NCI-H2227 (cell line): Measurements from ENCODE around the gene KIAA0586.
"Not testable (repeated sequence)": the region's sequence is repeated elsewhere in the genome, so short reads cannot be mapped to it uniquely, and the experiment has no call there.

Experiments
- DNase-seq: peaks from one replicate; lab custom pipeline; 2025; ENCODE audit not compliant: unreplicated experiment; lab: John Stamatoyannopoulos, UW

The KIAA0586 gene

DNA sequence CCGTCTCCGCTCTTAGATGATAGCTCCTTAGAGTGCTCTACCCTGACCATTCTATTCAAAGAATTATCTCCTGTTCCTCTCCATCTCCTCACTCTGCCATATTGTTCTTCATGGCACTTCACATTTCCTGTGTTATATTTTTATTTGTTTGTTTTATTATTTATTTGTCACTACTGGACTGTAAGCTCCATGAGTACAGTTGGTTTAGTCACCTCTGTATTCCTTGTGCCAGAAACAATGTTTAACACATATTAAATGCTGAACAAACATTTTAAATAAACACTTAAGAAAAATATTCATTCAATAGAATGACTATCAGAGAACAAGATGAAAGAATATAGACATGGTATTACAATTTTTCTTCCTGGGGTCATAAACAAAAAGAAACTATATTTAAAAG is 35.6 kb downstream of the KIAA0586 start:
- DNase-seq = no peak

DNA sequence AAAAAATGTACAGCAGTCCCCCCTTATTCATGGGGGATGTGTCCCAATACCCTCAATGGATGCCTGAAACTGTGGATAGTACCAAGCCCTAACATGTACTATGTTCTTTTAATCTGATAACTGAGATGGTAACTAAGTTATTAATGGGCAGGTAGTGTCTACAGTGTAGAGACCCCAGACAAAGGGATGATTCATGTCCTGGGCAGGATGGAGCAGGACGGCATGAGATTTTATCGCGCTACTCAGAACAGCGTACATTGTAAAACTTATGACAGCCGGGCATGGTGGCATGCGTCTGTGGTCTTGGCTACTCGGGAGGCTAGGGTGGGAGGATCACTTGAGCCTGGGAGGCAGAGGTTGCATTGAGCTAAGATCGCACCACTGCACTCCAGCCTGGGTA is 37.1 kb downstream of the KIAA0586 start:
- DNase-seq = no peak

- DNase-seq = no peak
These were observed 37.9 kb downstream of the KIAA0586 start for GRCh38 chr14:58465421-58465820.

DNA sequence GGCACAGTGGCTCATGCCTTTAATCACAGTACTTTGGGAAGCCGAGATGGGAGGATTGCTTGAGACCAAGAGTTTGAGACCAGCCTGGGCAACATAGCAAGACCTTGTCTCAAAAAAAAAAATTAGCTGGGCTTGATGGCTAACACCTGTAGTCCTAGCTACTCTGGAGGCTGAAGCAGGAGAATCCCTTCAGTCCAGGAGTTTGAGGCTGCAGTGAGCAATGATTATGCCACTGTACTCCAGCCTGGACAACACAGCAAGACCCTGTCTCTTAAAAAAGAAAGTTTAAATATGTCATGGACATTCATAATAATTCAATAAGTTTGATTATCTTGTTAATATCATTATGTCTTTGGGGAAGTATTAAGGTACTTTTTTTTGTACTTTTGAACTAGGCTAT is 38.9 kb downstream of the KIAA0586 start:
- no peak for DNase-seq

DNA sequence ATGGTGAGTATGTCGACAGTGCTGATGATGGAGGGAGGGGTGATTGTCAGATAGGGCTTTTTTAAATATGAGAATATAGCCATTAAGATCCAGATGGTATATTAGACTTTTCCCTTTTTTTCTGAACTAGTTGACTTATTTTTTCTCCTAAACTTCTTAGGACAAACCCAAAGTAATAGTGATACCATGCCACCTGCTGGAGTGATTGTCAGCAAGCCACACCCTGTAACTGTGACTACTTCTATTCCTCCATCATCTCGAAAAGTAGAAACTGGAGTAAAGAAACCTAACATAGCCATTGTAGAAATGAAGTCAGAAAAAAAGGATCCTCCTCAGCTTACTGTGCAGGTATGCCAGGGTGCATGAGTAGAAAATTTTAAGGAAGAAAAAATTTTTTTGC is 40.1 kb downstream of the KIAA0586 start:
- no peak for DNase-seq

GRCh38 chr14:58469309-58469708 is 41.8 kb downstream of the KIAA0586 start:
- DNase-seq = no peak

GRCh38 chr14:58476320-58476719 is 48.8 kb downstream of the KIAA0586 start:
- DNase-seq = no peak

DNA sequence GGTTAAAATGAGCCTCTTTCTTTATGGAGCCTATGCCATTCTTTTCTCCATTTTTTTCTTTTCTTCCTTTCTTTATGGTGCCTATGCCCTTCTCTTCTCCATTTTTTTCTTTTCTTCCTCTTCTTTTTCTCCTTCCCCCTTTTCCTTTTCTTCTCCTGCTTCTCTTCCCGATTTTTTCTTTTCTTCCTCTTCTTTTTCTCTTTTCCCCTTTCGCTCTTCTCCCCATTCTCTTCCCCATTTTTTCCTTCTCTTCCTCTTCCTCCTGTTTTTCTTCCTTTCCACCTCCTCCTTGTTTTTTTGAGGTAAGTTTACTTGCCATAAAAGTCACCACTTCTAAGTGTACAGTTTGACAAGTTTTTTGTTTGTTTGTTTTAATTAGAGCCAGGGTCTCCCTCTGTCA is 50.1 kb downstream of the KIAA0586 start:
- no peak for DNase-seq

DNA sequence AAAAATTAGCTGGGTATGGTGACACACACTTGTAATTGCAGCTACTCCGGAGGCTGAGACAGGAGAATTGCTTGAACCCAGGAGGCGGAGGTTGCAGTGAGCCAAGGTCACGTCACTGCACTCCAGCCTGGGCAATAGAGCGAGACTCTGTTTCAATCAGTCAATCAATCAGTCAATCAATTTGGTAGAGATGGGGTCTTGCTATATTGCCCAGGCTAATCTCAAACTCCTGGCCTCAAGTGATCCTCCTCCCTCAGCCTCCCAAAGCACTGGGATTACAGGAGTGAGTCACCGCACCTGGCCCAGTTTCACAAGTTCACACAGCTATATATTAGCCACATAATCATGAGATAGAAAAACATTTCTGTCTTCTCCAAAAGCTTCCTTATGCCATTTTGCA is 50.8 kb downstream of the KIAA0586 start:
- DNase-seq = not testable (repeated sequence)

DNA sequence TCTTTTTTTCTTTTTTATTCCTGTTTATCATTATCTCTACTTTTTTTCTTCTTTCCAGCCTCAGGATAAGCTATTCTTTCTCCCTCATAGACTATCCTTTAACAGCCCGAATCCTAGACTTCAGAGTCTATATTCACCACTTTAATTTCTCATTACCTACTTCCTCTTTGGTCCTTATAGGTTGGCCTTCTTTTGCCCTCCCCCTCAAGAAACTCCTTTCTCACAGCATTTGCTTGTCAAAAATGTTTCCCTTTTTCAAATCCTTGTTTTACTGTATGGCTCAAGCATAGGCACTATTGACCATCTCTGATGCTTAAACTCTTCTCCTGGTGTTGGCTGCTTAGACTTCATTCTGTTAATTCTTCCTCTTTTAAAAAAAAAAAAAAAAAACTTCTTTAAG is 52.5 kb downstream of the KIAA0586 start:
- no peak for DNase-seq

- no peak for DNase-seq
These were observed 56.7 kb downstream of the KIAA0586 start for GRCh38 chr14:58484176-58484575.

GRCh38 chr14:58488550-58488949 is 61.0 kb downstream of the KIAA0586 start:
- no peak for DNase-seq

DNA sequence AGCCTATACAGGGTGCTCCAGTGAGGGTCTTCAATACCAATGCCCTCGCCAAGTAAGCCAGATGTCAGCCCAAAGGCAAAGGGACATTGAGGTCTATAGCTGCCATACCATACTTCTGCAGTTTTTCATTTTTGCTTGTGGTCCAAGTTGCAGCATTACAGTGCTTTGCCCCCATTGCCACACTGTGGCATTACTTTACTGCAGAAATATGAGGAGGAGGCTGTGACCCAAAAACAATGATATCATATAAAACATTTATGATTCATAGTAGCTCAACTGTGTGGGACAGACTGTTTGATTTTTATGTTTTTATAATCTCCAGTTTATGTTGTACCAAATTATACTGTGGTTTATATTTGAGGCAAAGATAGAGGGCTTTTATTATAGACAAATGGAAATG is 64.1 kb downstream of the KIAA0586 start:
- DNase-seq = no peak

- no peak for DNase-seq
These were observed 64.5 kb downstream of the KIAA0586 start for GRCh38 chr14:58492044-58492443.

DNA sequence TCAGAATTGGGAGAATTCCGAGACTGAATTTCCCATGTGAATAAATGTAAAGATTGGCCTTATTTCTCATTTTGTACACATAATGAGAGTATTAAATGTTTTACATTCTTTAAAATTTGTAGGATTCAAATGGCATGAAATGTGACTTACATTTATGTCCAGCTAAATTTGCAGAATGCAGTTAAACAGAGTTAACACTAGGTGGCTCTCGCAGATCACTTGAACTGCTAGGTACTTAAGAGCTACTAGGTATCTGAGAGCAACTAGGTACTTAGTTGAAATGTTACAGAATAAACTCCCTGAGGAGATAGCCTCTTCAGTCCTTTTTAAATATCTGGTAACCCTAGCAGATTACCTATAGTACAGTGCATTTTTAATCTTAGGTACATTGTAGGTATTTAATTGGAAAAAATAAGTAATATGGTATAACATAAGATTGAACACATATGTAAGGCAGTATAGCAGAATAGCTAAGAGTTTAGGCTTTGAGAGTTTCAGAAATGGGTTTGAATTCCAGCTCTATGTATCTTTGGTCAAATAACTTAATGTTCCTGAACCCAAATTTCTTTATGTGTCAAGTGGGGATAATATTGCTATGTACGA is 73.8 kb downstream of the KIAA0586 start:
- DNase-seq = peak; percentile 77

DNA sequence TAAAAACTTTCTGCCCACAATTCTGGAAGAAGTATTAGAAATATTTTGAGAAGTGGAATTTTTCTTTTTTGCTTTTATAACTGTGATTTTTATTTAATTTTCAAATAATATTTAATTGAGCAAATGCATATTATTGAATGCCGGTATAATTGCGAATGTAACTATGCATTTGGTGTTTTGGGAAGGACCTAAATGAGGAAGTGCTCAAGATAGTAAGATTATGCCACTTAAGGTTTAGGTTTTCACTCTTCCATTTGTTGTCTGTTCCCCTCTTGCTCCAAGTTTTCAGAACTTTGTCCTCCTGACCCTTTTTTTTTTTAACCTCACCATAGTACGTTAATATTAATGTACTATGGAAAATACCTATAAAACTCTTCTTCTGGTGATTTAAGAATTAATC is 85.8 kb downstream of the KIAA0586 start:
- no peak for DNase-seq

GRCh38 chr14:58517592-58517991 is 90.1 kb downstream of the KIAA0586 start:
- DNase-seq = no peak

- not testable (repeated sequence) for DNase-seq
These were observed 98.2 kb downstream of the KIAA0586 start for GRCh38 chr14:58525691-58526090.

DNA sequence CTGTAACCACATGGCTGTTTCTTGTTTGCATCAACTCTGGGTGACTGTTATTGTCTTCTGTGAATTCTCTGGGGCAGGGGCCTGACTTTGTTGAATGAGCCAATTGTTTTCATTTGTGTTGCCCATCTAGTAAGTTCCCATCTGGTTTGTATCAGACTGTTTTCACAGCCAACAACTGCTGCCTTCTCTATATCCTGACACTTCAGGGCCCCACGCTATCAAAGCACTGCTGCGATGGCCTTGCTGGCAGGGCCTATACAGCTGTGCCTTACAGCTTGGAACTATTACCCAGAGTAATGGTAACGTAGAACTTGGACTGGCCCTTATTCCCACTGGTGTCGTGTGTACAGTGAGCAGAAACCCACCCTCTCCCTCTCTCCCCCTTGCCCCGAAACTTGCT is 105.9 kb downstream of the KIAA0586 start:
- DNase-seq = peak; percentile 7

GRCh38 chr14:58535044-58535443 is 107.5 kb downstream of the KIAA0586 start:
- no peak for DNase-seq

- DNase-seq = no peak
These were observed 109.5 kb downstream of the KIAA0586 start for GRCh38 chr14:58537004-58537403.

DNA sequence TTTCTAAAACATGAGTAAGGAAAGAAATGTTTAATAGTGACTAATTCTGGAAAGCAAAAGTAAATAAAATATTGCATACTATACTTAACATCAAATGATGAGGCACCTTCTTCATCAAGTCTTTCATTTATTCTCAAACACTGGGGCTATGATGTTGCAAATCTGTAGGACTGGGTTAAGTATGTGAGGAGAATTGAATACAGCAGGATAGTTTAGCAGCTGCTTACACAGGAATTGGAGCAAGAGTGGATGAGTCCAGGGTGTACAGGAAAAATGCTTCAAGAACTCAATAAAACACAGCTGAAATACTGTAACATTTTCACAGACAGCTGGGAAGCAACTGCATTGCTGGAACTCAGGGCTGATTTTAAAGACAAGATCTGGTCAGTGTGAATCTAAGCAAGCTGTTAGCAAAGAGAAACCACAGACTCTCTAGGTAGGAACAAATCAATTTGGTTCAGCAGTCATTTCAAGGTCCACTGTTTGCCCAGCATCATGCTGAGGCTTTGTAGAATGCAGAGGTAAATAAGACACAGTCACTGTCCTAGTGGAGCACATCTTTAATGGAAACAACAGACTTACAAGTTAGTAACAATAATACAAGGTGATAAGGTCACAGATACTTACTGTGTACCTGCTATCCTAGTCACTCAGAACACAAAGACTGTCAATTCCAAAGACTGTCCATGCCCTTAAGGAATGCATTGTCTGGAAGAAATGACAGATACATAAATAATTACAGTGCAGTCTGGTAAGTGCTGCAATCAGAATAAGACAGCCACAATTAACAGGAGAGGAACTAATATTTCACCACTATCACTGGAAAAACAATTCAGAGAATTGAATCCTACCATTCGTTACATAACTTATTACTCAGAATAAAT is 113.5 kb downstream of the KIAA0586 start:
- DNase-seq = peak; percentile 68

GRCh38 chr14:58541633-58542022 is 114.1 kb downstream of the KIAA0586 start:
- no peak for DNase-seq
